Pancreas (tissue), 10 donors: ENCODE measurements around the gene ATP2C2. TPM values are rescaled to one million over a fixed set of nuclear protein-coding genes. Genes with fewer than 3 reads are reported as not detected.

Experiments used
- ATAC-seq, 4 donors: fragments of 200-7000 bp; cut with Tn5 transposase; one replicate each; pipeline versions ENCODE4 v1.8.0 to v1.9.1; 2020; ENCODE audit warnings: mild to moderate bottlenecking in 4 of 4, moderate library complexity in 4 of 4
- DNase-seq, 6 donors: peaks; one replicate each; pipeline ENCODE4 v3.0.0-alpha.2; 2020
- FAIRE-seq: peaks from 2 replicates; lab custom pipeline; 2012; peaks lifted over from hg19 to GRCh38; lab: Jason Lieb, UNC
- H3K27ac ChIP-seq, 4 donors: fragments of 200-600 bp; sonication (generic); 1 replicate in 3 of 4; 2 replicates in 1 of 4; pipeline versions ENCODE4 v1.5.0 to v1.8.0; 2020
- H3K27me3 ChIP-seq, 4 donors: fragments of 200-600 bp; one replicate each; pipeline ENCODE4 v1.8.0; 2021
- H3K36me3 ChIP-seq, 3 donors: fragments of 200-600 bp; sonication (generic) in 1 of 3; one replicate each; pipeline versions ENCODE4 v1.5.0 to v1.8.0; 2020 to 2021
- H3K4me1 ChIP-seq, 3 donors: fragments of 200-600 bp; one replicate each; pipeline ENCODE4 v1.8.0; 2021
- H3K4me3 ChIP-seq, 4 donors: fragments of 200-600 bp; sonication (generic) in 2 of 4; one replicate each; pipeline versions ENCODE4 v1.5.0 to v1.8.0; 2020 to 2021
- H3K9me3 ChIP-seq, 4 donors: fragments of 200-600 bp; one replicate each; pipeline ENCODE4 v1.8.0; 2021
- WGBS, 2 donors: extraction: QIAGEN DNeasy Blood & Tissue Kit; methylation state at CpG; one replicate each; pipeline ENCODE4 v1.1.7; 2013; 5-methylcytosine and 5-hydroxymethylcytosine counted together
- intact Hi-C, 3 donors: fragments of 100-400 bp; cut with DNase I; formaldehyde crosslinking; loops; one replicate each; pipeline versions ENCODE4 v1.11.1 to v1.14.2; 2022
- polyA plus RNA-seq, 2 donors: library from polyadenylated mRNA; stranded (reverse); fragments of 200-250 nt; gene quantifications; one replicate each; pipeline ENCODE4 v1.2.3, GENCODE V29; 2013
- total RNA-seq, 6 donors: library from RNA; stranded (reverse); fragmentation: NEBNext Ultra II Directional in 4 of 6; extraction: Animal tissue kit (Norgen Biotek cat#: 25700) in 4 of 6; gene quantifications; one replicate each; pipeline versions ENCODE4 v1.2.1 to v1.2.4, GENCODE V29; 2021 to 2023
- TF ChIP-seq, protein P1 (sequence below), 4 donors: fragments of 200-600 bp; sonication (generic) in 3 of 4; IDR thresholded peaks; one replicate each; pipeline versions ENCODE4 v1.5.0 to v1.8.0; 2021; ENCODE audit warnings: antibody characterized with exemption in 4 of 4
- donor health status: healthy with polysubstance abuse.
- donor health status: DM: no; HTN: no; CAD: no; lungs with moderate emphysema.
- donor health status: DM: no; HTN: no; CAD: no.
- donor health status: control.
- donor health status: control.
- donor health status: Bipolar disorder and iron deficiency.
- donor health status: DM: yes; HTN: yes; CAD: no.
- donor health status: DM: no; HTN: no; CAD: no.
- donor health status: DM: no; HTN: no; CAD: no.
- donor health status: DM: yes; HTN: yes; CAD: no.

The ATP2C2 gene
- total and polyA plus RNA-seq, 8 donors: 0.47 to 6.3 (median 2.2) TPM

- H3K9me3 ChIP-seq: no peaks in the 10 kb centered on the region
- 81 to 82% methylated on average over 8 of the region's 8 CpGs for WGBS, 2 donors
These were observed 76.1 kb downstream of the ATP2C2 start for GRCh38 chr16:84444476-84444875.

GRCh38 chr16:84446084-84446483, 77.7 kb downstream of the ATP2C2 start:
- H3K4me3 ChIP-seq: no peak overlapping the region

More at GRCh38 chr16:84444476-84444875, 76.1 kb downstream of the ATP2C2 start:
- Histone ChIP-seq H3K27me3 (no peaks in the 10 kb centered on the region), H3K4me3 (no peak overlapping the region), H3K36me3 (no peaks in the 10 kb centered on the region), H3K27ac (no peak overlapping the region), H3K4me1 (no peaks in the 10 kb centered on the region)
- intact Hi-C loops: no loop called here
- FAIRE-seq (no peak), ATAC-seq (no peak), DNase-seq (peak in 1 of 6 donors; percentile 43)
- TF ChIP-seq, protein P1, sequence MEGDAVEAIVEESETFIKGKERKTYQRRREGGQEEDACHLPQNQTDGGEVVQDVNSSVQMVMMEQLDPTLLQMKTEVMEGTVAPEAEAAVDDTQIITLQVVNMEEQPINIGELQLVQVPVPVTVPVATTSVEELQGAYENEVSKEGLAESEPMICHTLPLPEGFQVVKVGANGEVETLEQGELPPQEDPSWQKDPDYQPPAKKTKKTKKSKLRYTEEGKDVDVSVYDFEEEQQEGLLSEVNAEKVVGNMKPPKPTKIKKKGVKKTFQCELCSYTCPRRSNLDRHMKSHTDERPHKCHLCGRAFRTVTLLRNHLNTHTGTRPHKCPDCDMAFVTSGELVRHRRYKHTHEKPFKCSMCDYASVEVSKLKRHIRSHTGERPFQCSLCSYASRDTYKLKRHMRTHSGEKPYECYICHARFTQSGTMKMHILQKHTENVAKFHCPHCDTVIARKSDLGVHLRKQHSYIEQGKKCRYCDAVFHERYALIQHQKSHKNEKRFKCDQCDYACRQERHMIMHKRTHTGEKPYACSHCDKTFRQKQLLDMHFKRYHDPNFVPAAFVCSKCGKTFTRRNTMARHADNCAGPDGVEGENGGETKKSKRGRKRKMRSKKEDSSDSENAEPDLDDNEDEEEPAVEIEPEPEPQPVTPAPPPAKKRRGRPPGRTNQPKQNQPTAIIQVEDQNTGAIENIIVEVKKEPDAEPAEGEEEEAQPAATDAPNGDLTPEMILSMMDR (IDR thresholded peaks at IDR 0.05): no peak

GRCh38 chr16:84446596-84447392, 78.5 kb downstream of the ATP2C2 start:
- H3K4me1 ChIP-seq: no peaks in the 10 kb centered on the region
- no peak overlapping the region for H3K27ac ChIP-seq
- TF ChIP-seq, protein P1 (IDR thresholded peaks at IDR 0.05): no peak
- no peak overlapping the region for H3K4me3 ChIP-seq
- H3K9me3 ChIP-seq: no peaks in the 10 kb centered on the region
- 71 to 79% methylated on average over 14 of the region's 14 CpGs for WGBS, 2 donors
- FAIRE-seq: no peak
- no peaks in the 10 kb centered on the region for H3K27me3 ChIP-seq
- H3K36me3 ChIP-seq: no peaks in the 10 kb centered on the region
- DNase-seq: peak in 1 of 6 donors; percentile 6
- ATAC-seq: no peak
- intact Hi-C loops: no loop called here

More at GRCh38 chr16:84446084-84446483, 77.7 kb downstream of the ATP2C2 start:
- TF ChIP-seq, protein P1 (IDR thresholded peaks at IDR 0.05): no peak
- WGBS, 2 donors: 56 to 66% methylated on average over 4 of the region's 4 CpGs
- Histone ChIP-seq H3K27me3 (no peaks in the 10 kb centered on the region), H3K4me1 (no peaks in the 10 kb centered on the region), H3K36me3 (no peaks in the 10 kb centered on the region), H3K9me3 (no peaks in the 10 kb centered on the region), H3K27ac (no peak overlapping the region)
- FAIRE-seq: no peak
- DNase-seq: no peak
- ATAC-seq: no peak
- intact Hi-C loops: no loop called here

DNA sequence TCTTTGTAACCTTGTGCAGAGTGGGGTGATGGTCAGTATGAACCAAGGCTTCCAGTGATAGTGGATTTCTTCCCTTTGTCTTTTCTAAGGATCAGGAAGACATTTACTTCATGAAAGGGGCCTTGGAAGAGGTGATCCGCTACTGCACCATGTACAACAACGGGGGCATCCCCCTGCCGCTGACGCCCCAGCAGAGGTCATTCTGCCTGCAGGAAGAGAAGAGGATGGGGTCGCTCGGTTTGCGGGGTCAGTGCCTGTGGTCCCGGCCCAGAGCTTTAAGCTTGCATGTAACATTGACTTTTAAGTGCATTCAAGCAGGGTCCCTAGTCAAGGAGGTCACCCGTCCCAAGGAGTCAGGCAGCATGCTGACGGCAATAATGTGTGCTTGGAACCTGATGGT, 80.1 kb downstream of the ATP2C2 start:
- Histone ChIP-seq H3K27me3 (no peaks in the 10 kb centered on the region), H3K9me3 (no peaks in the 10 kb centered on the region), H3K36me3 (no peaks in the 10 kb centered on the region), H3K4me3 (no peak overlapping the region), H3K27ac (no peak overlapping the region), H3K4me1 (no peaks in the 10 kb centered on the region)
- no peak for ATAC-seq
- FAIRE-seq: no peak
- DNase-seq: peak in 1 of 6 donors; percentile 35
- TF ChIP-seq, protein P1 (IDR thresholded peaks at IDR 0.05): no peak
- WGBS, 2 donors: 83 to 93% methylated on average over 10 of the region's 10 CpGs
- intact Hi-C loops: no loop called here
